Gastrocnemius medialis (tissue), 4 donors: ENCODE measurements around the gene TXNRD1.

Source experiments
- POLR2A ChIP-seq, 2 donors: fragments of 450-650 bp; IDR thresholded peaks; one replicate each; pipeline ENCODE4 v1.6.1; 2017; ENCODE audit warnings: antibody characterized with exemption in 2 of 2, mild to moderate bottlenecking in 2 of 2, moderate library complexity in 2 of 2
- TF ChIP-seq, protein P1 (sequence below), 5 experiments: fragments of 450-650 bp in 3 of 5; fragments of 200-600 bp in 2 of 5; sonication (generic) in 2 of 5; IDR thresholded peaks in 4 of 5; conservative IDR thresholded peaks in 1 of 5; 1 replicate in 4 of 5; 2 replicates in 1 of 5; pipeline ENCODE4 v1.5.1; 2016 to 2019; ENCODE audit warnings: antibody characterized with exemption in 5 of 5, mild to moderate bottlenecking in 3 of 5, moderate library complexity in 3 of 5

GRCh38 chr12:104305349-104305748 lies 89.8 kb downstream of the TXNRD1 start:
- TF ChIP-seq, protein P1, sequence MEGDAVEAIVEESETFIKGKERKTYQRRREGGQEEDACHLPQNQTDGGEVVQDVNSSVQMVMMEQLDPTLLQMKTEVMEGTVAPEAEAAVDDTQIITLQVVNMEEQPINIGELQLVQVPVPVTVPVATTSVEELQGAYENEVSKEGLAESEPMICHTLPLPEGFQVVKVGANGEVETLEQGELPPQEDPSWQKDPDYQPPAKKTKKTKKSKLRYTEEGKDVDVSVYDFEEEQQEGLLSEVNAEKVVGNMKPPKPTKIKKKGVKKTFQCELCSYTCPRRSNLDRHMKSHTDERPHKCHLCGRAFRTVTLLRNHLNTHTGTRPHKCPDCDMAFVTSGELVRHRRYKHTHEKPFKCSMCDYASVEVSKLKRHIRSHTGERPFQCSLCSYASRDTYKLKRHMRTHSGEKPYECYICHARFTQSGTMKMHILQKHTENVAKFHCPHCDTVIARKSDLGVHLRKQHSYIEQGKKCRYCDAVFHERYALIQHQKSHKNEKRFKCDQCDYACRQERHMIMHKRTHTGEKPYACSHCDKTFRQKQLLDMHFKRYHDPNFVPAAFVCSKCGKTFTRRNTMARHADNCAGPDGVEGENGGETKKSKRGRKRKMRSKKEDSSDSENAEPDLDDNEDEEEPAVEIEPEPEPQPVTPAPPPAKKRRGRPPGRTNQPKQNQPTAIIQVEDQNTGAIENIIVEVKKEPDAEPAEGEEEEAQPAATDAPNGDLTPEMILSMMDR (IDR thresholded peaks at IDR 0.05 in 4 of 5, conservative IDR thresholded peaks at IDR 0.05 in 1 of 5): no peak
- TF ChIP-seq POLR2A (IDR thresholded peaks at IDR 0.05): no peak
